Upper lobe of right lung (tissue), 1 donor: ENCODE measurements around the gene FCN3. TPM values are rescaled to one million over a fixed set of nuclear protein-coding genes. Genes with fewer than 3 reads are reported as not detected.

Experiments
- ATAC-seq: fragments of 200-7000 bp; cut with Tn5 transposase; one replicate; pipeline ENCODE4 v1.9.1; 2020; ENCODE audit warnings: mild to moderate bottlenecking, moderate library complexity
- DNase-seq: peaks from one replicate; pipeline ENCODE4 v3.0.0-alpha.2; 2020
- H3K27ac ChIP-seq: fragments of 200-600 bp; one replicate; pipeline ENCODE4 v1.8.0; 2022
- H3K27me3 ChIP-seq: fragments of 200-600 bp; one replicate; pipeline ENCODE4 v1.8.0; 2022; ENCODE audit warnings: mild to moderate bottlenecking
- H3K36me3 ChIP-seq: fragments of 200-600 bp; one replicate; pipeline ENCODE4 v1.8.0; 2022
- H3K4me1 ChIP-seq: fragments of 200-600 bp; one replicate; pipeline ENCODE4 v1.8.0; 2022
- H3K4me3 ChIP-seq: fragments of 200-600 bp; one replicate; pipeline ENCODE4 v1.8.0; 2022; ENCODE audit warnings: mild to moderate bottlenecking
- H3K9me3 ChIP-seq: fragments of 200-600 bp; one replicate; pipeline ENCODE4 v1.8.0; 2022
- intact Hi-C: fragments of 100-400 bp; cut with DNase I; formaldehyde crosslinking; loops from one replicate; pipeline ENCODE4 v1.11.0; 2022
- total RNA-seq: library from RNA; stranded (reverse); fragmentation: NEBNext Ultra II Directional; extraction: Animal tissue kit (Norgen Biotek cat#: 25700); gene quantifications from one replicate; pipeline ENCODE4 v1.2.1, GENCODE V29; 2021
- TF ChIP-seq, protein P1 (sequence below): fragments of 200-600 bp; IDR thresholded peaks from one replicate; pipeline ENCODE4 v1.8.0; 2022; ENCODE audit warnings: antibody characterized with exemption
- donor health status: DM: no; HTN: yes; CAD: no; lungs with severe emphysema.

The FCN3 gene
- total RNA-seq, 1 donor from 2014 or later = 826 TPM

DNA sequence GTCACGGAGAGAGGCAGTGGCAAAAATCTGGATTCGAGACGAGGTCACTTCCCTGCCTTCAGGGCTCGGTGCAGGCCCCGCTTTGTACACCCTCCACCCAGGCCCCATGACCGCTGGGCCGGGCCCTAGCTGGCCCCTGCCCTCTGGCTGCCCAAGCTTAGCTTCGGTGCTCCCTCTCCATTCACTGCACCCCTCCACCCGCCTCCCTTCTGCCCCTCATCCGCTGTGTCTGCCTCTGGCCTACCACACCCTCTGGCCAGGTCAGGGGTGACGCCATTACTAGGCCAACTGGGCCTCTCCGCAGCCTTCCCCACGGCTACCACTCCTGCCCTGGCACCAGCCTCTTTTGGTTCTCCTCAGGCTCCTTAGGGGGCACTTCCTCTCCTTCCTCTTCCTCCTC, 9.0 kb upstream of the FCN3 start:
- Histone ChIP-seq H3K4me3 (no peak overlapping the region), H3K9me3 (no peaks in the 10 kb centered on the region), H3K27me3 (no peaks in the 10 kb centered on the region), H3K27ac (no peak overlapping the region), H3K36me3 (no peaks in the 10 kb centered on the region), H3K4me1 (peaks cover 11% of the 10 kb centered on the region)
- no peak for DNase-seq
- TF ChIP-seq, protein P1, sequence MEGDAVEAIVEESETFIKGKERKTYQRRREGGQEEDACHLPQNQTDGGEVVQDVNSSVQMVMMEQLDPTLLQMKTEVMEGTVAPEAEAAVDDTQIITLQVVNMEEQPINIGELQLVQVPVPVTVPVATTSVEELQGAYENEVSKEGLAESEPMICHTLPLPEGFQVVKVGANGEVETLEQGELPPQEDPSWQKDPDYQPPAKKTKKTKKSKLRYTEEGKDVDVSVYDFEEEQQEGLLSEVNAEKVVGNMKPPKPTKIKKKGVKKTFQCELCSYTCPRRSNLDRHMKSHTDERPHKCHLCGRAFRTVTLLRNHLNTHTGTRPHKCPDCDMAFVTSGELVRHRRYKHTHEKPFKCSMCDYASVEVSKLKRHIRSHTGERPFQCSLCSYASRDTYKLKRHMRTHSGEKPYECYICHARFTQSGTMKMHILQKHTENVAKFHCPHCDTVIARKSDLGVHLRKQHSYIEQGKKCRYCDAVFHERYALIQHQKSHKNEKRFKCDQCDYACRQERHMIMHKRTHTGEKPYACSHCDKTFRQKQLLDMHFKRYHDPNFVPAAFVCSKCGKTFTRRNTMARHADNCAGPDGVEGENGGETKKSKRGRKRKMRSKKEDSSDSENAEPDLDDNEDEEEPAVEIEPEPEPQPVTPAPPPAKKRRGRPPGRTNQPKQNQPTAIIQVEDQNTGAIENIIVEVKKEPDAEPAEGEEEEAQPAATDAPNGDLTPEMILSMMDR = no peak
- ATAC-seq = no peak
- intact Hi-C loops = no loop called here

DNA sequence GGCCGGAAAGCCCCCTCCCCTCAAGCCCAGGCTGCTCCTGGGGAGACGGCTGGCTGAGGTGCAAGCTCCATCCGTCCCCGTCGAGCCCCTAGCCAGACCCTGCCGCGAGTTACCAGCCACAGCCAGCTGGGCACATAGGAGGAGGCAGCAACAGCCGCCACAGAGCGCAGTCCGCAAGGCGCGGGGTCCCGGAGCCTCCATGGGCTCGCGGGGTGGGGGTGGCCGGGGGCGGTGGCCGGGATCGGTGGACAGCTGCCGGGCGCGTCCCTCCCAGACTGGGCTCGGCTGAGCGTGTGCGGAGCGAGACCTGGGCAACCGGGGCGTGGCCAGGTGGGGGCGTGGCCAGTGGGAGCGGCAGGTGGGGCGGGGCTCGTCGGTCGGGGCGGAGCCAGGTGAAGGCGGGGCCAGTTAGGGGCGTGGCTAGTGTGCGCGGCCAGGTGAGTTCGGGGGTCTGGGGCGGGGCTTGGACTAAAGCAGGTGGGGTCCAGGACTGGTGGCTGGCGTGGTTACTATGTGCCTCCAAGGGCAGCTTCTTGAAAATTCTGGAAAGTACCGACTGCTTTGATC, 8.5 kb upstream of the FCN3 start, which contains the start of gene CD164L2:
TSS of gene CD164L2 (minus strand) at position 295 of the 567 bp plus-strand sequence. CDS start at position 201, 94 bp downstream.
- Histone ChIP-seq H3K4me3 (peak within 1 kb of the TSS; percentile 19), H3K9me3 (no peaks in the 10 kb centered on the region), H3K36me3 (no peaks in the 10 kb centered on the region), H3K27ac (no peak within 1 kb of the TSS), H3K4me1 (peaks cover 11% of the 10 kb centered on the region), H3K27me3 (no peaks in the 10 kb centered on the region)
- DNase-seq (peak; percentile 90), ATAC-seq (peak; percentile 92)
- intact Hi-C loops = no loop called here
- TF ChIP-seq, protein P1 = no peak

DNA sequence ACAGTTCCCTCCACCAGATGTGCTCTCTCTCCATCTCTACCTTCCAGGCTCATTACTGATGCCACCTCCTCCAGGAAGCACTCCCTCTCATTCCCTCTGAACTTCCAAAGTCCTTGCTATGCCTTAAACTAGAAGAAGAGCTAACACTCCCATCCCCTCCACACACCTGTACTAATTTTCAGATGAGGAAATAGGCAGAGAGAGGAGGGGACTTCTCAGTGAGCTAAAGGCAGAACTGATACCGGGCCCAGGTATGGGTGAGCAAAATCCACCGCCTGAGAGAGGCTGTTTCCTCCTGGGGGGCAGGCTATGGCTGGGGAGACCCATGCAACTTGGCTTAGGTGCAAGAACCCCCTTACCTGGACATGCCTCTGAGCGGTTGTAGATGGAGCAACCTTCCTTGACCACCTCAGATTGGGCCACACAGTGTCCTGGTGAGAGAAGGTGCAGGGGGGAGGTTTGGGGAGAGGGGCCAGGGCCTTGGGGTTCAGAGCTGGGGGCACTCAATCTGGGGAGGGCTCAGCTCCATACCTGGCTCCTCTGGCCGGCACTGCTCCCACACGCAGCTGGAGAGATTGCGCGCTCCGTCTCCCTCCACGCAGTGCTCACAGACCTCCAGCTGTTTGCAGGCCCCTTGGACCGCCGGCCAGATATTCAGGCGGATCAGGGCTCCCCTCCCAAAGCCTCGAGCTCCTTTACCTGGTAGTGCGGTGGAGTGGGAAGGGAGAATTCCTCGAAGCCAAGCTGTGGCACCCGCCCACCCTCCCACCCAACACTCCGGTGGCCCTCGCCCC, 7.5 kb upstream of the FCN3 start:
- Histone ChIP-seq H3K9me3 (no peaks in the 10 kb centered on the region), H3K27ac (no peak overlapping the region), H3K27me3 (no peaks in the 10 kb centered on the region), H3K4me3 (no peak overlapping the region), H3K36me3 (no peaks in the 10 kb centered on the region), H3K4me1 (peaks cover 11% of the 10 kb centered on the region)
- intact Hi-C loops = no loop called here
- no peak for DNase-seq
- ATAC-seq = no peak
- TF ChIP-seq, protein P1 = no peak

DNA sequence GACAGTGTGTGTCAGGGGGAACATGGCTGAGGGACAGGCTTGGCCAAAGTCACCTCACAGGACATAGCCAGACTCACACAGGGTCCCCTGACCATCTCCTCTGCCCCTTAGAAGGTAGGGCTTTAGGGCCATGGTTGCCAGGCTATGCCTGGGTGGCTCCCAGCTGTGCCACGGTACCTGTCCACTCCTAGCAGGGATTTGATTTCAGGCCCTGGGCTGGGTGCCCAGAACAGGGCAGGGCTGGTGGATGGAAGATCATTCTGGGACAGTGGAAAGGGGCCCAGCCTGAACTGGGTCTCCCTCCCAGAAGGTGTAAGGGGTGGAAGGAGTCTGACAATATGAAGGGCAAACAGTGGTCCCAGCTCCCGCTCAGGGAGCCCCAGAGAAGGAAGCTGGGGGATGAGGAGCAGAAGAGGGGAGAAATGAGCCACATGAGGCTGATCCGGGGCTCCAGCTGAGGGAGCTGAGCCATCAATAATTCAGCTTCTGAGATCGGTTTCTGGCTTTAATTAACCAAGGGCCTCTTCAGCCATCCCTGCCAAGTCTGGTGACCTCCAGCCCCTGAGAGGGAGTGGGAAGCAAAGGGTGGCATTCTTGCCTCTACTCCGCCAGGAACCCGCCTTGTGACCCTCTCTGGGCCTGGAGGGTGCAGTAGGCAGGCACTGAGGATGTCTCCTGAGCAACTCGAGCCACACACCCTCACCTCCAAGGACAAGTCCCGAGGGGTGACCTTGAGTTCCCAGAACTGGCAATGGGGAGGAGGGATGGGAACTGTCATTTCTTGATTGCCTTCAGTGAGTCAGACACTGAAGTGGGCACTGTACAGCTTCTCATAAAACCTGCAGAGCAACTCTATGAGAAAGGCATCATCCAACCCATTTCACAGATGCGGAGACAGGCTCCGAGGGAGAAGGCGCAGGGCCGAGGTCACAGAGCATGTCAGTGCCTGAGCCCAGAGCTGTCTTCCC, 6.4 kb upstream of the FCN3 start:
- H3K27ac ChIP-seq = peak overlapping the region; percentile 30
- intact Hi-C loops = no loop called here
- DNase-seq (no peak), ATAC-seq (no peak)
- no peaks in the 10 kb centered on the region for H3K9me3 ChIP-seq
- TF ChIP-seq, protein P1 = no peak
- no peaks in the 10 kb centered on the region for H3K36me3 ChIP-seq
- H3K27me3 ChIP-seq = no peaks in the 10 kb centered on the region
- no peak overlapping the region for H3K4me3 ChIP-seq
- peaks cover 11% of the 10 kb centered on the region for H3K4me1 ChIP-seq

DNA sequence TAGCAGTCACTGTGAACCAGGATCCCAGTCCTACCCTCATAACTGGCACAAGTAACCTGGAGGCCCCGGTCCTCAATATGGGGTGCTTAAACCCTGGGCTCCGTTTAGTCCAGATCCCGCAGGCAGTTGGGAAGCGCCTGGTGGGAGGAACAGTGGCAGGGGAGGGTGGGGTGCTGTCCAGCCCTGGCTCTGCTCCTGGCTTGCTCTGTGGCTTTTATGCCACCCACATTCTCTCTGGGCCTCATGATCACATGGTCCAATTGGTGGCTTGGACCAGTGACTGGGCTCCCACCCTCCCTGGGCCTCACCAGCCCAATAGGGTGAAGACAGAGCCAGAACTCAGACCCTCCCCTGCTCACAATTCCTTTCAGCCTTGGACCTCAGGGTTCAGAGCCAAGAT, 5.6 kb upstream of the FCN3 start:
- no peaks in the 10 kb centered on the region for H3K27me3 ChIP-seq
- no peaks in the 10 kb centered on the region for H3K36me3 ChIP-seq
- no peak overlapping the region for H3K27ac ChIP-seq
- DNase-seq = no peak
- ATAC-seq = peak; percentile 44
- TF ChIP-seq, protein P1 = no peak
- no peak overlapping the region for H3K4me3 ChIP-seq
- H3K9me3 ChIP-seq = no peaks in the 10 kb centered on the region
- intact Hi-C loops = no loop called here
- peaks cover 14% of the 10 kb centered on the region for H3K4me1 ChIP-seq
